HK-2 (cell line): ENCODE data around the gene MBOAT1.
"Not testable (repeated sequence)": the region's sequence is repeated elsewhere in the genome, so short reads cannot be mapped to it uniquely, and the experiment has no call there.

Experiments used
- DNase-seq: peaks from one replicate; pipeline ENCODE4 v3.0.0-alpha.2; 2018; ENCODE audit not compliant: unreplicated experiment

The MBOAT1 gene

DNA sequence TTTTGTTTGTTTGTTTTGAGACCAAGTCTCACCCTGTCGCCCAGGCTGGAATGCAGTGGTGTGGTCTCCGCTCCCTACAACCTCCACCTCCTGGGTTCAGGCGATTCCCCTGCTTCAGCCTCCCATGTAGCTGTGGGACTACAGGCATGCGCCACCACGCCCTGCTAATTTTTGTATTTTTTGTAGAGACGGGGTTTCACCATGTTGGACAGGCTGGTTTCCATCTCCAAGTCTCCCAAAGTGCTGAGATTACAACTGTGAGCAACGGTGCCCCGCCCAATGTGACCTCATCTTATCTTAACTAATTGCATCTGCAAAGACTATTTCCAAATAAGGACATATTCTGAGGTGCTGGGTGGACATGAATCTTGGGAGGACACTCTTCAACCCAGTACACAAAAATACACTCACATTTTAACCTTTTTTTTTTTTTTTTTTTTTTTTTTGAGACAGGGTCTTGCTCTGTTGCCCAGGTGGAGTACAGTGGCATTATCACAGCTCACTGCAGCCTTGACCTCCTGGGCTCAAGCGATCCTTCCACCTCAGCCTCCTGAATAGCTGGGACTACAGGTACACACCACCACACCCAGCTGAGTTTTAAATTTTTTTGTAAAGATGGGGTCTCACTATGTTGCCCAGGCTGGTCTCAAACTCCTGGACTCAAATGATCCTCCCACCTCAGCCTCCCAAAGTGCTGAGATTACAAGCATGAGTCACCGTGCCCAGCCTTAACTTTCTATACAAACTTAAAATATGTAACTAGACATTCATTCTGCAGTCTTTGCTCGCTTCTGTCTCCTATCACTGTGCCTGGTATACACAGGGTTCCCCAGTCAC is 72.9 kb downstream of the MBOAT1 start:
- DNase-seq: not testable (repeated sequence)

DNA sequence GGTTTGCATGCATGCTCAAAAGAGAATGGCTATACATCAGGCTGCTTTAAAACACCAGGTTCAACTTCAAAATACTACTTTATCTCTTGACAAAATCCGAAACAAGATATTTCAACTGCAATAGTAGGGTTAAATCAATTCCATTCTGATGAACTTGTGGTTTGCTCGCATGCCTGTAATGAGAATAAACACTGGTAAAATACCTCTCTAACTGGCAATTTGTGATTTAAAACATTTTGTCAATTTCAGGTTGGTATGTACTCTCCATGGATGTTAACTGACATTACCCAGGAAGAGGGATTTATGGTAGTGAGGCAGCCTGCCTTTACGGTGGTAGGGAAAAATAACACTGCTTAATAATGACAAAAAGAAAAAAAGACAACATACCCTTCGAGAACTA is 74.4 kb downstream of the MBOAT1 start:
- DNase-seq: no peak

DNA sequence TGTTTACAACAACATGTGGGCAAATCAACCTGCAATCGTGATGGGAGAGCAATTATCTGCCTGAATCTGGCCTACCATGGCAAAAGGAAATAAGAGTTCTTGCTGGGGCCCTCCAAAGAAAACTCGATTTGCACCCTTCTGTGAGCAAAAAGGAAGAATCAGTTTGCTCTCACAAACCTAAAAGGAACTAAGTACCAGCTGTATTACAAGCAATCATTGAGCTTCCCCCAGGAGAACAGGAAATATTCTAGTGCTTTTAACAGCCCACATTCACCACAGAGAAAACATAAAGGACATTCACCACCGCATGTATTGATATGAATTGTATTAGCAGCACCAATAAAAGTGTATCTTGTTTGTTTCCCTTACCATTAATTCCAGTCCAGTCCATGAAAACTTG is 75.0 kb downstream of the MBOAT1 start:
- DNase-seq: no peak

DNA sequence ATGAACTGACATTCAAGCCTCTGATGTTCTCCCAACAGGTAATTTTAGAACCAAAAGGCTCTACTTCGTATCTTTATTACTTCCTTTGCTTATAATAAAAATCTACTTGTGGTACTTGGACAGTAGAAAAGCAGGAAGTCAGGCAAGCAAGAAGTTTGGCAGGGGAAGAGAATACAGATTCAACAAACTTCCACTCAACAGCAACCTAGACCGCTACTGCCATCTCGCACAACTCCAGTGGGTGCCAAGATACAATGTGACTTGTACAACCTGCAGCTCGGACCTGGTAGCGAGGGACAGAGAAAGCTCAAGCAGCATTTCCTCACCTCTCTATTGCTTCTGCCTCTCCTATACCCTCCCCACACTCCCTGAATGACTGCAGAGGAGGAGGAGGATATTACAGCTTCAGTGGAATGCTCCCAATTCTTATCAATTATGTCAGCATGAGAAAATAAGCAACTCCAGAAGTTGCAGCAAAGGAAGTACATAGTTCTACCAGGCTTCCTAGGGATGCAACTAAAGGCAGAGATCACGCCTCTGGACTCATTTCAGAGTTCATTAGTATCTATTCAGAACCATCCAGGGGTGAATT is 76.5 kb downstream of the MBOAT1 start:
- no peak for DNase-seq

DNA sequence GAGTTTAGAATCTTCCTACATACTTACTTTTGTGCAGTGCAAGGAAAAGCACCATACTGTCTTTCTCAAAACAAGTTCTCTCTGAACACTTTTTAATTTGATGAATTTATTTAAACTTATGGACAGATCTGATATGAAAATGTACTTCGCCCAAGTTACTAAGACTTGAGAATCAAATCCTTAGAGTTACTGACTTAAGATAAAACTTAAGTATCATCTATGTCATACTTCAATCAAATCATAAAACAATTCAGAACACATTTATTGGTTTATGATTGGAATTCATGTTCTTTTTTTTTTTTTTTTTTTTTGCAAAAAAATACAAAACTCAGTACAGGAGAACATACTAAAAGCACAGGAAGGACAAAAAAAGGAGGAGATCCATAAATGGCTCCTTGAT is 77.7 kb downstream of the MBOAT1 start:
- no peak for DNase-seq

DNA sequence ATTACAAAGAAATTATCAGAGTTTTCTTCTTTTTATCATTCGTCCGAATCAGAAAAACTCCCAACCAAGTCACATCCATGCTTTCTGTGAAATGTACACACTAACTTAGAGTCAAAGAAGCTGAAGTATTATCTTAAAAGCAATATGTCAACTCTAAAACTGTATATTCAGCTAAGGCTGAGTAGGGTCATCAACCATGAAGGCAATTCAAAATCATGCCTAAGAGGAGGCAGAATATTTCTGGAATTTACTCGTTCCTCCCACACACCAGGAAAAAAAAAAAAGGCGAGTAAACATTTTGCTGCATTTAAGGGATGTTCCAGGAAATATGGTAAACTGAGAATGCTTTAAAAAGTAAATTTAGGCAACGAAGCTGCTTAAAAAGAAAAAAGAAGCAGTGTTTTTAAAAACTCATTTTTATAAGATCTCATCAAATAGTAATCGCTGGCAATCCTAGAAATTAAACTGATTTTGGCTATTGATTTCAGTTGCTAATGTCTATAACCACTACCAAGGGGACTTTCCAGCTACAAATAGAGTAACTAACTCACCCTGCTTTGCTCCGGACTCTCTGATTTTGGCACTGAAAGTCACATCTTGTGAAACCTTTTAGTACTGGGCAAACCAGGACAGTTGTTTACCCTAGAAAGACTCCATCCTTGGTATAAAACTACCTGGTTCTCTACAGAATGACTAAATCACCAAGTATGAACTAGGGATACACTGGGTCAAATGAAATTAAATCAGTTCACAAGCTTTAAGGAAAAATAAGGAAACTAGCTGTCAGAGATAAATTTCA is 82.8 kb downstream of the MBOAT1 start:
- DNase-seq: no peak

DNA sequence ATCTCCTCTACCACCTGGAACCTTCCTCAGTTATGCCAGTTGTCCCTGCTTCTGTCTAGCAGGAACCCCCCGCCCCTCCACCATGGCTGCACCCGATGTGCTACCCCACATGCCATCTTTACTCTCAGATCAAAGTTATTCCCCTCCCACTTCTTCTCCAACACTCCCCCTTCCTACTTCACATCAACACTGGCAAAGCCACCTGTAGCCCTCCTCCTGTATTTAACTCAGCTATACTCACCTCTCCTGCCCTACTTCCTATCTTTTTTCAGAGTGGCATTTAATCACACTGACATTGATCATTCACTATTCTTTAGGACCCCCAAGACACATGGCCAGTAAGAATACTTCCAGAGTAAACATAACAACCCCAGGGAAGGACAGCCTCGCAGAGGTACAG is 84.3 kb downstream of the MBOAT1 start:
- no peak for DNase-seq

DNA sequence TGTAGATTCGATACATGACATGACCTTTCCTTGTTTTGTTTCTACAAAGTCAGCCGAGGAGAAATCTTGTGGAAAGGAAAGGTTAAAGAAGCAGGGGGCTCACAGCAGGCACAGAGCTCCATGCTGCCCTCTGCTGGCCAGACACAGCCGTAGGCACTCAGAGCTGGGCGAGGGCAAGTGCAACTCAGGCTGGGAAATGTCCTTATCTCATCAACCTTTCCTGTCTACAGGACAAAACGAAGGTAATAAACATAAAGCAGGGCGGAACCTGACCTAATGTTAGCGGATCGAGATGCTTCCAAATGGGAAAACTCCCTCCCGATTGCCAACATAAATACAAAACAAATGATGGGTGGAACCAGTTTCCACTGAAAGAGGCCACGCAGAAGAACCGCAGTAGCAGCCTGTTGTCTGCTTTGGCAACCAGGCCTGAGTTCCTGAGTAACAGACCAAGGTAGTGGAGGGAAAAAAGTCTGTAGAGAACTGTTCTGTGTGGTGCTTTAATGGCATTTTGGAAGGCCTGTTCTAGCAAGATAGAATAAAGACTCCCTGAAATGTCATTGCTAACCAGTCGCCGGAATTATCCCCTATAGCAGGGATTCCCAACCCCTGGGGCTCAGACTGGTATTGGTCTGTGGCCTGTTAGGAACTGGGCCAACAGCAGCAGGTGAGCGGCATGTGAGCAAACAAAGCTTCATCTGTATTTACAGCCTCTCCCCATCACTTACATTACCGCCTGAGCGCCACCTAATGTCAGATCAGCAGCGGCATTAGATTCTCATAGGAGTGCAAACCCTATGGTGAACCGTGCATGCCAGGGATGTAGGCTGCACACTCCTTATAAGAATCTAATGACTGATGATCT is 85.2 kb downstream of the MBOAT1 start:
- peak; percentile 61 for DNase-seq

DNA sequence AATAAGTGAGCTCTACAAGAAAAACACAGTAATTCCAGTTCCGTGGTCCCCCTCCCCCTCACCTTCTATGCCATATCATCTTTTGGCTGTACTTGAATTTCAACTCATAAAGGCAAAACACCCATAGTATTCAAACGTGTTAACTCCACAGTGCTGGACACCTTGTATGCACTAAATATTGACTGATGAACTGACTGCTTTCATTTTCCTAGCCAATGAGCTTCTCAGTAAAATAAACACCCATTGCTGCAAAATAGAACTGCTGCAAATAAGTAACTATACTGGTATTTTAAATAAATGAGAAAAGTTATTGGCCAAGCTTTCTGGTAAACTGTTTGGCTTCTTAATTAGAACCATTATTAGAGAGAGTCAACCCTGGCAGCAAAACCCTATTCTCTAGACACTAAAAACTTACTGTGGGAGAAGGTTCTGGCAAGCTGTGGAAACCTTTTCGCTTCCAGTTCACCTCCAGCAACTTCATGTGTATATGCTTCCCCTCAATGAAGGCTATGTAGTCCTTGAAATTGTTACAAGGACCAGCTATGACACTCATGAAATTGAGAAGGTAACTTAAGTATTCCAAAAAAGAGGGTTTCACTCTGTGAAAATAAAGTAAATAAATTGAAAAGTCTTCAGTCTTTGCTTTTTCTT is 86.0 kb downstream of the MBOAT1 start:
- no peak for DNase-seq

DNA sequence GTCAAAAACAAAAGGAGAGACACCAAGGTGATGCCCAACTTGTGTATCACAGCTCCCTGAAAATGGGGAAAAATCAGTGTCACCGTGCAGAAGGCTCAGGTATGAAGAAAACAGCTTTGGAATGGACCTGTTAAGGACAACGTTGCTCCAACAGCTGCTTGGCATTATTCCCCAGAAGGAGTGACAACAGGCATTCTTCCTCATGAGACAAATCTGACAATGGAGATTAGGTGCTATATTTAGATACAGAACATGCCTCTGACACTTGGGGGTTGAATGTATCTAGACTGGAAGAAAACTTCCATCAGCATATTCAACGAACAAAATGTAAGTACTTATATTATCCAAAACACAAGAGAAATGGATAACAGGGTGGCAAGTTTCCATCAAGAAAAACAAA is 87.7 kb downstream of the MBOAT1 start:
- no peak for DNase-seq

DNA sequence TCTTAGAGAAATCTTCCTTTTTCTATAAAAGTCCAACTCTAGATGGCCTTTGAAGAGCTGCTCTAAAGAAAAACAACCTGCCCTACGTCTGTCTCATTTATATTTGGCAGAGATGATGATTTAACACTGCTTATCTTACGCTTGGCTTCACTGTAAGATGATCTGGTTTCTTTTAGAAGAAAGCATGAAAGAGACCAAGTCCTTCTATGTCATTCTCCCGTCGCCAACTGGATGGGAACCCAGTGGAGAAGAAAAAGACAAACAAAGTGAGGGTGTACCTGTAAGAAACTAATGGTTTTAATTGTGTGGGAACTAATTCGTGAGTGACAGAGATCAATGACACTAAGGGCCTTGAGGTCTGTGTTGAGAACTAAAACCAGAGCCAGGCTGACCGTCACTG is 92.8 kb downstream of the MBOAT1 start:
- DNase-seq: no peak

DNA sequence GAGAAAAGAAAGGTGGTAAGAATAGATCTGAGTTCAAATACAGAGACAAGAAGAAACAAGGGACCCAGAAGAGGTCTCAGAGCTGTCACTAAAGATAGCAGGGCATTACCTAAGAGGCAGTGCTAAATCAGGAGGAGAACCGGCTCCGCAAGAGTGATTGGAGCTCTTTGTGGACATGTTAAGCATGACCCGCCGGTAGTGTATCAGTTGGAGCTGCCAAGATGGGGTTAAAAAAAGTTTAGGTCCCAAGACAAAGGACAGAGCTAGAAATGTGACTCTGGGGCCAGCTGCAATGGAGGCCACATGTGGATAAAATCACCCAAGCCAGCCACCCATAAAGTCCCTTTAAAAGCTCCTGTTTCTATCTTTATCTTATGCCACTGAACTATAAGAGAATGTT is 93.4 kb downstream of the MBOAT1 start:
- no peak for DNase-seq

DNA sequence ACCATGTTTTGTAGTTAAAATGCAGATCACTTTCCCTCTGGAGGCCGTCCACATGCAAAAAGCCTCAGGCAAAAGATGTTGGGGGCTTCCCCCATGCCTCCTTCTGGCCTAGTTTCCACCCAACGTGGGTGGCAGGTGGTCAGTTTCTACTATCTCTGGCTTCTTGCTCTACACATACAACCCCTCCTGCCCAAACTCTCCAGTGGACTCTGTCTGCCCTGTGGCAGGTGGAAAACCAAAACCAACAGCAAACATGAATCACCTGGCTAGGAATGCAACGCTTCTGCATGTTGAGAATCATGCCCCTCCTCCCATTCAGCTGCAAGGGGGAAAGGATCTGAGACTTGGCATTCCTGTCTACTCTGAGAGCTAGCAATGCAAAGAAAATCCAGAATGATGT is 94.8 kb downstream of the MBOAT1 start:
- peak; percentile 25 for DNase-seq

DNA sequence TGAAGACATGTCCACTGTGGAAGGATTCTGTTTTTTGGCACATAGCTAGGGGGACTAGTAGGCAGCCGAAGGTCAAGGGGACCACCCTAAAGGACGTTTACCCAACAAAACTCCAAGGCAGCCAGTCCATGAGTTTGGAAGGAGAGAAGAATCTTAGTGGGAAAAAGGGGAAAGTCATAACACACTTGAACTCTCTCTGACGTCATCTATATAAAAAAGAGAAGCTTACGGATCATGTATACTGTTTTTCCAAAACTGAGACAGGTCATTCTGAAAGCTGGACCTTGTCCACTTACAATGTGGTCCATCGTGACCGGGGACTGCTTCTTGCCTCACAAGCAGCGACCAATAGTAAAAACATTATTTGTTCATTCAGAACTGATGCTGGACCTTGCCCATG is 95.5 kb downstream of the MBOAT1 start:
- DNase-seq: no peak

DNA sequence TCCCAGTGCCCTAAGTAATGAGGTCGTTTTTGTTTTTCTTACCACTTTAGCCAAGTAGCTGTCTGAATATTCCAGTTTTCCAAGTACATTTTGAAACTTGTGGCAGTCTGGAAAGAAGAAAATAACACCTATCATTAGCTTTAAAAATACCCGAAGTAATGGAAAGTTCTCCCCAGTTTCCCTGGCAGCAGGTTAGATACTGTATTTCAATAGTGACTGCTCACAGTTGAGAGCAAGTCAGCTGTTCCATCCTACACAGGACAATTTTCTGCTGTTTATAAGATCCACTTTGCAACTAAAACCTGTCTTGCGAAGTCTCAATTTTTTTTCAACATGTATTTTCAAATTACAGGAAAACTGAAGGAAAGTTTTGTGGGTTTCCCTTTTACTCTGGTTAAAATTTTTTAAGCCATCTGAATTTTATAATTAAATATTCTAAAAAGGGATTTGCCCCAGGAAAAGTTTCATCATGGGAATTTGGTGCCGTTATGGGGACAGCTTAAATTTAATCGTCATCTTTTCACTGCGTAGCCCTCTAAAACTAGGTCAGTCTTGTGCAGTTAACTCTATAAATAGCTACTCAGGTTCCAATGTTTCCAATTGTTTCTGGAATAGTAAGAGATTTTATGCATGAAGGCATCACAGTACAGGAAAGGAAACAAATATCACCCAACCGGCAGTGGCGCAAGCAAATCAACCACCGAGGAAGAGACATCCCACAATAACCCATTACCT is 96.9 kb downstream of the MBOAT1 start:
- DNase-seq: no peak

DNA sequence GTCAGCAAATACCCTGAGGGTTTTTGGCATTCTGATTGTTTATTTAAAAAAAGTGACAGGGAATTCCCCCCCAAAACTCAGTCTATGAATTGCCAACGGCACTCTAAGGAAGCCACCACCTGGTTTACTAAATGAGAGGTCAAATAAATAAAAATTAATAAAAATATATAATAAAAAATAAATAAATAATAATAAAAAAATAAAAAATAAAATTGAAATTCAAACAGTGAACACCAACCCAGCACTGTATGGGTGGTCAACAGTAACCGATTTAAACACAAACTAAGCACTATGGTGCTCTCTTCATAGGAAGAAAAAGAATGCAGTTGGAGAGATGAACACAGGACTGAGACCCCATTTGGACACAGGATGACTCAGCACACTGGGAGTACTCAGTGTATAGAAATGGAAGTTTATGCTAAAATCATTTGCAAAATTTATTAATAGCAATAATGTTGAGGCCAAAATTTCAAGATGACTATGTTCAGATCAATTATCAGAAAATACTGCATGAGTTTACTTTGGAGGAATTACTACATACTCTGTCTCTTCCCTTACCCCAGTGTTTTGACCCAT is 98.5 kb downstream of the MBOAT1 start:
- no peak for DNase-seq

DNA sequence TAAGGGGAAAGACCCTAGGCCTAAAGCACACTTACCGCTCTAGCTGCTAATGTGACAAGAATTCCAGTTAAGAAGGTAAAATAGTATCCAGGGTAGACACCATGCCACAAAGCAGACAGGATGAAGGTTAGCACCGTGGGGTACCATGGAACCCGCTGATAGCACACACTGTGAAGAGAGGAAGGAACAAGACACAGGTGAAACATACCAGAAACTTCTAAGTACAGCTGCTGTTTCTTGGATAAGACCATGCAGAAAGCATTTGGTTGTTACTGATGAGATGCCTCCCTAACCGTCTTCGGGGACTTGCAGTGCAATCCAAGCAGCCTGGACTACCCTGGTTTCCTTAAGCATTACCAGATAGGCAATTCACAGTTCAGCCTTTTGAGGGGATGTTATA is 99.4 kb downstream of the MBOAT1 start:
- DNase-seq: no peak

DNA sequence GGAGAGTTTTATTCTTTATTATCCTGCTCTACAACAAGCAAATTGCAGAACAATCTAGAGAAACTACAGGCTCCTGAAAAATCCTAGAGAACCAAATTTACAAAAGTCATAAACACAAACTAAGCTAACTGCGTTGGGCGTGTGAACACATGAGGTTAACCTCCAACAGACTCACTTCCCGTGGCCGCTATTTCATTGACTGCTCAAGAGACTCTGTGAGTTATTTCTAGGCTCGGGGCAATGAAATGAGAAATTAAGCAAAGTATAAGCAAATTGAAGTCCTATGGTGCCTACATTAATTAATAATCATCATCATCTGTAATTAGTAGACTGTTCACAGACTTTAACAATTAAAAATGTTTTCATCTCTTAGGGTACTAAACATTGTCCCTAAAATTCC is 100.0 kb downstream of the MBOAT1 start:
- no peak for DNase-seq

DNA sequence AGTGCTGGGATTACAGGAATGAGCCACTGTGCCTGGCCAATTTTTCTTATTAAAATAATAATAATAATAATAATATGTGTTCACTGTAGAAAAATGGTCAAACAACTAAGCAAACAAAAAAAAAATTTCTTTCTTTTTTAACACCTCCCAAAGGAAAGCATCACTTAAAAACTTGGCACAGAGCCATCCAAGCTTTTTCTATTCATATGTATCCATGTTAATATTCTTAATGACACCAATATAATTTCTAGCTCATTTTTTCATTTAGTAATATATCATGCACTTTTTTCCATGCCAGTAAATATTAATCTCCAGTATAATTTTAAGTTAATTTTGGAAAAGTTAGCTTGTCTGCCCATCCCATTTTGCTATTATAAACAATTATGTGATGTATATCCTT is 101.8 kb downstream of the MBOAT1 start:
- DNase-seq: no peak

DNA sequence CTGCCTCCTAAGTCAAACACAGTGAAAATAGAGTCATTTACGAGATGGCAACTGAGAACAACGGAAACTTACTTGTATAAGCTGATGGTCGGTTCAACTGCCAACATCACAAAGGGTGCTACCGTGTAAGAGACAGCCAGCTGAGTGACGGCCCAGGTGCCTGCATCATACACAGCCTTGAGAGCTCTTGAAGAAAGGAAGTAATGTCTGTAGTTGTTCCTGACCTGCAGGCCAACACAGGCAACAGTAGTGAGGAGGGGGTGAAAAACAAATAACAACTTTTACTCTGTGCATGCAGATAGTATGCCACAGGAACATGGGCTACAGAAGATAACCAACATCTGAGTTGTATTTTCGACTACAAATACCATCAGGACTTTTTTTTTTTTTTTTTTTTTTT is 102.7 kb downstream of the MBOAT1 start:
- DNase-seq: no peak
